GM21390 (cell line): ENCODE data around the gene TGFBR3.

Source experiments
- ATAC-seq: cut with Tn5 transposase; IDR thresholded peaks from one replicate; pipeline ENCODE4 v1.9.1; 2021; ENCODE audit not compliant: unreplicated experiment

TGFBR3 gene

GRCh38 chr1:91783423-91784170 is 102.4 kb downstream of the TGFBR3 start:
- no peak for ATAC-seq

- no peak for ATAC-seq
Observed at GRCh38 chr1:91781901-91782622, 103.9 kb downstream of the TGFBR3 start.

GRCh38 chr1:91781371-91781825 is 104.6 kb downstream of the TGFBR3 start:
- no peak for ATAC-seq

DNA sequence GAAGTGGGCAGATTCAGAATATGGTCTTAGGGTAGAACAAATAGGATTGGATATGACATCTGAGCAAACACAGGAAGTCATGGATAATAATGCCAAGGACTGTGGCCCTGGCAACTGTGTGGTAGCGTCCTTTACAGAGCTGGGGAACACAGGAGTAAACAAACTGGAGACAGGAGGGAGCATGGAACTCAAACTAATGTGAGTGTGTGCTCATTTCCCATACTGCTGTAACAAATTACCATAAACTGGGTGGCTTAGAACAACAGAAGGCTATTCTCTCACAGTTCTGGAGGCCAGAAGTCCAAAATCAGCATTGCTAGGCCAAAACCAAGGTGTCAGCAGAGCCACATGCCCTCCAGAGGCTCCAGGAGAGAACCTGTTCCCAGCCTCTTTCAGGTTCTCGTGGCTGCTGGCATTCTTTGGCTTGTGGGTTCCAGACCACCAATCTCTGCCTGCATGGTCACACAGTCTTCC is 106.4 kb downstream of the TGFBR3 start:
- ATAC-seq: no peak

DNA sequence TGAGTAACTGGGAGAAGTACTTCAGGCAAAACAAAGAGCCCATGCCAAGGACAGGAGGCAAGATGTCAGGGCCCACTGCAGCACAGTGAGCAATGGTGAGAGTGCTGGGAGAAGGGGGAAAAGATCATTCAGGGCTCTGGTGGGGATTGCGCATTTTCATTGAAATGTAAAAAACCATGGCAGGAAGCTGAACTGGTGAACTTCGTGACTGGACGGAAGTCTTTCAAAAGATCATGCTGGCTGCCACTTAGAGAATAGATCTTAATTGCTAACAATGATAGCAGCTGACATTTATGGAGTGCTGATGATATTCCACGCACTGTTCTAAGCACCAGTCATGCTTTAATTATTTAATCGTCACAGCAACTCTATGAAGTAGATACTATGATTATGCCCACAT is 107.0 kb downstream of the TGFBR3 start:
- no peak for ATAC-seq

GRCh38 chr1:91777630-91778300 is 108.2 kb downstream of the TGFBR3 start:
- ATAC-seq: no peak

DNA sequence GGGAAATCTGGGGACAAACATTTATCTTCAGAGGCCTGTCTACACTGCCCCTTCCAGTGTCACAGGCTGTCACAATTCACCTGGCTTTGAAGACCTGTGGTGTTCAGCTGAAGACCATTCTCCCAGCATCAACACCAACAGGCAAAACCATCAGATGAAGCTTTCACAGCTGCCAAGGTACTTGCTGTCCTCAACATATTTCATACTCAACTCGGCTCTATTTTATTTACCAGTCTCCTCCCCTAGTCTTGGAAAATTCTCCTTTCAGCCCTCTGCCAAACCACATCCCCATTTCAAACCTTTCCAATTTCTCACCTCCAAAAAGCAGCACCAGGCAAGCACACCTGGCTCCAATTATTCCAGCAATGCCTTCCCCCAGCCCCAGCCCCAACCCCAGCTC is 108.8 kb downstream of the TGFBR3 start:
- no peak for ATAC-seq

GRCh38 chr1:91776068-91776794 is 109.7 kb downstream of the TGFBR3 start:
- ATAC-seq: no peak

- no peak for ATAC-seq
Observed at GRCh38 chr1:91775227-91775626, 110.7 kb downstream of the TGFBR3 start.

- ATAC-seq: no peak
Observed at GRCh38 chr1:91774520-91775203, 111.3 kb downstream of the TGFBR3 start.

GRCh38 chr1:91771717-91772116 is 114.2 kb downstream of the TGFBR3 start:
- ATAC-seq: no peak

GRCh38 chr1:91770667-91771268 is 115.2 kb downstream of the TGFBR3 start:
- ATAC-seq: no peak

- ATAC-seq: no peak
Observed at GRCh38 chr1:91769742-91770141, 116.2 kb downstream of the TGFBR3 start.

DNA sequence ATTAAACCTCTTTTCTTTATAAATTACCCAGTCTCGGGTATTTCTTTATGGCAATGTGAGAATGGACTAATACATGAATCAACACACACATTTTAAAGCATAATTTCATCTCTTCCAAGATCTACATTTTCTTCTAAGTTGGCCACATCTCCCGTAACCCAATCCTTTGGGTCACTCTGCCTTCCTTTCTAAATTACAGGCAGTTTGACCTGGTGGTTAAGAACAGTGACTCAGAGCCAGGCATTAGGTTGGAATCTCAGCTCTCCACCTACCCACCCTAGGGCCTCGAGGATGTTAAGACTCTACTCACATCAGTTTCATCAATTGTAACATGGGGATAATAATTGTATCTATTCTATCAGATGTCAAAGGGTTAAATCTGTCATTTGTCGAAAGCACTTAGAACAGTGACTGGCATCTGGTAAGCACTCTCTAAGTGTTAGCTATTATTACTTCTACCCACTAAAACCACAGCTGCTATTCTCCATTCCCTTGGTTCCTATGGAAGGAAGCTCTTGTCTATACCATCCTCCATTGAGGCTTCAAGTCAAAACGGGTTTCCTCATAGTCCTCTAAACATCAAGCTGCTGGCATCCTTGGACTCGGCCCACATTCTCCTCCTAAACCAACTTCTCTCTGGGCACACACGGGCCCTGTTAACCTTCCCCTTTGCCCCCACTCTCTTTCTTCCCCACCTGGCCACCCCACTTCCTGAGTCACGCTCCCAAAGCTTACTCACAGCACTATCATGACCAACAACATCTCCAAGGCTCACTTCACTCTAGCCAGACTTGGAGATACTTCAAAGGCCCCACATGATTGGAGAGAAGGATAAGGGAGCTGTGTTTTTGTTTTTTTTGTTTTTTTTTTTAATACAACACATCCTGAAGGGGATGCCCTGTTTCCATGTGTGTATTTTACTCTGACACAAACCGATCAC is 116.9 kb downstream of the TGFBR3 start:
- ATAC-seq: no peak

GRCh38 chr1:91768120-91768519 is 117.8 kb downstream of the TGFBR3 start:
- no peak for ATAC-seq

DNA sequence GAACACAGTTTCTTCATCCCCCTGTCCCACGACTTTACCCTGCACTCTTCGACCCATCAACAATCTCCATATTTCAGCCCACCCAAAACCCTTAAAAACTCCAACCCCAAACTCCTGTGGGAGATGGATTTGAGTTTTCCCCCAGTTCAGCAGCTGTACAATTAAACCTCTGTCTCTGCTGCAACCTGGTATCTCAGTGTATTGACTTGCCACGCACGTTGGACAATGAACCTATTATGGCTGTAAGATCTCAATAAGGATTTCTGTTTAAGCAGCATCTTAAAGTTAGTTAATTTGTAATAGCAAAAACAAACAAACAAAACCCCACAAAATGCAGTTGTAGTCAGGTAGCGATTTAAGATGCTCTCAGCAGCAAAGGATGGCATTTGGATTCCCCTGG is 119.1 kb downstream of the TGFBR3 start:
- ATAC-seq: no peak

- no peak for ATAC-seq
Observed at GRCh38 chr1:91765880-91766443, 120.0 kb downstream of the TGFBR3 start.

DNA sequence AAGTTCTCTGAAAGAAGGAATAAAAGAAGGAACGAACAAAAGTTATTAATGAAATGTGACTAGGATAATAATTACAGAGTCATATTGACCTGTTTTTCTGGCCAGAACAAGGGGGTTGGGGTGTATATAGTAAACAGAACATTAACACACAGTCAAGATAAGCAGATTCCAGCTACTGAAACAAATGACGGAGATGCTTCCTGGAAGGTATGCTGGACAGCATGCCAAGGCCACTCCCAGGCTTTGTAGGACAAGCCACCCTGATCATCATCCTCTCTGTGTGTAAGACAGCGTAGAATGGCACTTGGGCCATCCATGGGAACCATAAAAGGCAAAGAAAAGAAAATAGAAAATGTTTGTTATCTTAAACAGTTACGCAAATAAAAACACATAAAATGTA is 120.7 kb downstream of the TGFBR3 start:
- ATAC-seq: no peak
